Left colon (tissue), 2 donors: ENCODE measurements around the gene PBX3. TPM values are rescaled to one million over a fixed set of nuclear protein-coding genes. Genes with fewer than 3 reads are reported as not detected.

Experiments used
- ATAC-seq: fragments of 200-7000 bp; cut with Tn5 transposase; one replicate; pipeline ENCODE4 v1.9.1; 2020; ENCODE audit warnings: mild to moderate bottlenecking, moderate library complexity
- DNase-seq, 2 donors: peaks; one replicate each; pipeline ENCODE4 v3.0.0-alpha.2; 2020
- intact Hi-C, 2 donors: fragments of 100-400 bp; cut with DNase I in 1 of 2; cut with micrococcal nuclease in 1 of 2; formaldehyde crosslinking; loops; one replicate each; pipeline versions ENCODE4 v1.11.2 to v1.14.0; 2022; cut with DNase I, micrococcal nuclease
- total RNA-seq, 2 donors: library from RNA; stranded (reverse); fragmentation: NEBNext Ultra II Directional; extraction: Animal tissue kit (Norgen Biotek cat#: 25700); gene quantifications; one replicate each; pipeline ENCODE4 v1.2.1, GENCODE V29; 2021
- donor health status: DM: no; HTN: no; CAD: no.
- donor health status: DM: yes; HTN: yes; CAD: no.

PBX3 gene
- total RNA-seq, 2 donors from 2014 or later: 8.9 to 13.2 TPM

DNA sequence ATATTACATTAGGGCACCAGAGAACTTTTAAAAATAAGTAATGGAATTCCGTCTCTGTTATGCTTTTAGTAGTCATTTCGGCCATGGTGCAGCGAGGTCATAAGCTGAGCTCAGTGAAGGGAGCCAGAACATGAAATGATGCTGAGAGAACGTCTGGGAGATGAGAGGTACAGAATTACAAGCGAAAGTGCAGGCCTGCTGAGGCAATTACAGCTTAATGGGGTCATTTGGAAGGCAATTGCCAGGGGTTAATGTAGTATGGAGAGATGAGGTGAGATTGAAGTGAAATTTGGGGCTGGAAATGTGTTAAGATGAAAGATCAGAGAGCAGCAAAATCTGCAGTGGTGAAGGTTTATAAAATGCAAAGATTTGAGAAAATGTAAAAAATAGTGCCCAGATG, 96.5 kb downstream of the PBX3 start:
- intact Hi-C loops: no loop called here
- ATAC-seq: no peak
- DNase-seq: no peak

DNA sequence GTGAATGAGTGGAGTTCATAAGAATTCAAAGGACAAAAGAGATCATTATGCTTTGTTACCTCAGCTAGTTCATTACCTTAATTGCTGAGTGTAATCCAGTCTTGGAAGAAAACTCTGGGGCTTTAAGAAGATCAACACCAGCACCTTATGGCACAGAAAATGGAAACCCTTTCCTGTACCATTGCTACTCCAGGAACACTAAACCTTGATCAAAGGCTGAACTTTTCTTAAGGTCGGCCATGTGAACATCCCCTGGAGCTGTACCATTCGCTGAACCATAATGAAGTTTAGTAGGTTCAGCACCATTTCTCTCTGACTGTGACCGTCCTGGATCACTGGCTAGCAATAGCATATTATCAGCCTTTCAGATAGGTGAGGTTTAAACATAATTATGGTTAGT, 97.4 kb downstream of the PBX3 start:
- no peak for ATAC-seq
- intact Hi-C loops: no loop called here
- DNase-seq: no peak

GRCh38 chr9:125845271-125845808, 98.2 kb downstream of the PBX3 start:
- ATAC-seq (no peak), DNase-seq (no peak)
- intact Hi-C loops: no loop called here

- intact Hi-C loops: no loop called here
- ATAC-seq (no peak), DNase-seq (no peak)
Observed at GRCh38 chr9:125847735-125848134, 100.6 kb downstream of the PBX3 start.

DNA sequence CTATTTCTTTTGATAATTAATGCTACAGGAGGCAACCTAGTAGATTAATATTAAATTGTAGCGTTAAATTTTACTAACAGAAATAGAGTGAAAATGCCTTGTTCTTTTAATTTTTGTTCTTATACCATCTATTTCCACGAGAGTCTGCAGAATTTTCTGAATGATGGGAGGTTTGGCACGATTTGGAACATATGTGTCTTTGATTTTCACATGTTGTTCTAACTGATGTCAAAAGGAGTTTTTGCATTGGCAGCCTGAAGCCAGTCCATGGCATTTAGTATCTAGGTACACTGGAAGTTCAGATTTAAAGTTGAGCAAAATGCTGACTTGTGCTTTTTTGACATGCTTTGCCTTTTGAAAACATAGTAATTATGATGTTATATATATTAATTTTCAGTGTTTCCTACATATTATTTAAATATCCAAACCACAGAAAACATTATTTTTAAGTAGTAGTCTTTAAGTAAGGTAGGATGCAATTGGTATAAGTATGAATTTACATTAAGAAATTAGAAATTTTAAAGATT, 103.0 kb downstream of the PBX3 start:
- no peak for ATAC-seq
- intact Hi-C loops: no loop called here
- DNase-seq: no peak

- DNase-seq (no peak), ATAC-seq (no peak)
- intact Hi-C loops: no loop called here
Observed at GRCh38 chr9:125850763-125851162, 103.6 kb downstream of the PBX3 start.

GRCh38 chr9:125851979-125852378, 104.8 kb downstream of the PBX3 start:
- no peak for DNase-seq
- ATAC-seq: no peak
- intact Hi-C loops: no loop called here

DNA sequence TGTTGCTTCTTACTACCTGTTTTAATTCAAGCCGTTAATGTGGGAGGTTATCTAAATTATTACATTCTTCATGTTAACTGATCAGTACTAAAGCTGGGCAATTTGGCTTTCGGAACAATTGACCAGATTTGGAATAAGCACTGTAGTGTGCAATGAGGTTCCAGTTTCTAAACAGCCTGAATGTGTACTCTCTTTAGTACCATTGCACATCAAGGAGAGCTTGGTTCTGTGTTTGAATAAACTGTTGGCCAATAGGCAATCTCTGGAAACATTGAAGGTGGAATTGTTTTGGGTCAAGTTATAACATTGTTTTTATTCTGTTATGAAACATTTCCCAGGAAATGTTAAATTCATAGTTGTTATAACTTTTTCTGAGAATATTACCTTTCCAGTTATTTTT, 105.2 kb downstream of the PBX3 start:
- ATAC-seq (no peak), DNase-seq (no peak)
- intact Hi-C loops: no loop called here

DNA sequence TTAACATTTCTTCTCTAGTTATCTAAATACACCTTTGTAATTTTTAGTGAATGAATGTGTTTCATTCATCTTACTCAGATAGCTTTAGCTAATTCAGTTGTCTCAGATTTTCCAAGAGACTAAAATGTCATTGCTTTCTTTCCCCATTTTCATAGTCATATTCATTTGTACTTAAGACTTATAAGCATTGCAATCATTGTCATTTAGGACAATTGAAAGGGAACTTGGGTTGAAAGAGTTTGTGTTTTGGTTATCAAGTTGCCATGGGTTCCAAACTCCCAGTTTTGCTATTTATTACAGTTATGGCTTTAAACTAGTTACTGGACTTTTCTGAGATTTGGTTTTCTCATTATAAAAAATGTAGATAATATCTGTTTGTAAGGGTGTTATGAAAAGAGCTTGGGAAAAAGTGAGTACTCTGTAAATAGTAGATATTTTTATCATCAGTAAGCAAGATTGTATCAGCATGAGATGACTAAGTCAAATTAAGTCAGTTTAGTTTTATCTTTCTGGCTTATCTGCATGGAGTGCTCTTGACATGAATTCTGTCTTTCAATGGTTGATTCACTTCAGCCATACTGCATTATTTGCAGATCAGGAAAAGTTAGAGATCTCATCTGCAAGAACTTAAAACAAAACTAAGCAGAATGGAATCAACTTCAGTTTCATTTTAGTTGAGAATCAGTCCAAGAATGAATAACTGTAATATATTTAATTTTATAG, 107.5 kb downstream of the PBX3 start:
- no peak for ATAC-seq
- no peak for DNase-seq
- intact Hi-C loops: no loop called here

DNA sequence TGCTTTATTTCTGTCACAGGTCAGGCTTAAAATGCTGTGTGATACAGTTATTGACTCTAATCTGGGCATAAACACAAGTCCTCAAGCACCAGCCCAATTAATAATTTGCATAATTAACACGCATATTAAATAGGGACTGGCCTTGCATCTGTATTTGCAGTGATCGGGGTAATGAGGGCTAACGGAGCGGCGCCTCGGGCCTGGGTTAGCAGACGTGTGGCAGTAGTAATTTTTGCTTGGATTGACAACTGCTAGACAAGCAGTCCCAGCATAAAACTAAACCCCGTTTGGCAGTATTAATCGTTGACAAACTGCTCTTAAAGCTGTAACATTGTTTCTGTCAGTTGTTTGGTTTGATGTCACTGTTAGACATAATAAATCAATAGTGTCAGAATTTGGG, 109.2 kb downstream of the PBX3 start:
- ATAC-seq (no peak), DNase-seq (no peak)
- intact Hi-C loops: no loop called here

DNA sequence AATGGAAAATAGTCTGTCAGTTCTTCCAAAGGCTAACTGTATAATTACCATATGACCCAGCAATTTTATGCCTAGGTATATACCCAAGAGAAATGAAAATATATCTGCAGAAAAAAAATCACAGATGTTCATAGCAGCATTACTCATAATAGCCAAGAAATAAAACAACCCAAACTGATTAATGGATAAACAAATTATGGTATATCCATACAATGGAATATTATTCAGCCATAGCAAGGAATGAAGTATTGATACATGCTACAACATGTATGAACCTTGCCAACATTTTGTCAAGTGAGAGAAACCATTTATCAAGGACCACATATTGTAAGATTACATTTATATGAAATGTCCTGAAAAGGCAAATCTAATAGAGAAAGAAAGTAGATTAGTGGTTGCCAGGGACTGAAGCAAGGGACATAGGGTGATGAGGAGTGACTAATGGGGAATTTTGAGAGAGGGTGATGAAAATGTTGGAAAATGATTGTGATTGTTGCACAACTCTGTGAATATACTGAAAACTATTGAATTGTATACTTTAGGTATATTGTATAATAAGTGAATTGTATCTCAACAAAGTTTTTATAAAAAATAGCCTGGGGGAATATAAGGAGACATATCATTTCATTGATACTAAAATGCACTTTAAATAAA, 114.4 kb downstream of the PBX3 start:
- DNase-seq: no peak
- ATAC-seq: no peak
- intact Hi-C loops: no loop called here

DNA sequence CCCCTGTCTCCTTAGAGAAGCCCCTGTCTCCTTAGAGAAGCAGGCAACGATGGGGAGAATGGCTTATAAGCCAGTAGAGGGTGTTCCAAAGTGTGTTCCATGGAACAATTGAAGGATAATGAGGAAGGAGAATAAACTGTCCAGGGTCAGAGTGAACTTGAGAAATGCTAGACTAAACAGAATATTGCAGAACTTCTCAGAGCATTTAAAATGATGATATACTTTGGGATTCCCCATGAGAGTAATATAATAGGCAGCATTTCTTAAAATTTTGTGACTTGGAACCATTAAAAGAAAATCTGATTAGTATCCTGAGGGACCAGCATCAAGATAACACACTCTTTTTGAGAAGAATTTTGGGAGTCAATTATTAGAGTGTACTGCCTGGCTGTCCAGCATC, 116.8 kb downstream of the PBX3 start:
- DNase-seq: no peak
- intact Hi-C loops: no loop called here
- no peak for ATAC-seq

DNA sequence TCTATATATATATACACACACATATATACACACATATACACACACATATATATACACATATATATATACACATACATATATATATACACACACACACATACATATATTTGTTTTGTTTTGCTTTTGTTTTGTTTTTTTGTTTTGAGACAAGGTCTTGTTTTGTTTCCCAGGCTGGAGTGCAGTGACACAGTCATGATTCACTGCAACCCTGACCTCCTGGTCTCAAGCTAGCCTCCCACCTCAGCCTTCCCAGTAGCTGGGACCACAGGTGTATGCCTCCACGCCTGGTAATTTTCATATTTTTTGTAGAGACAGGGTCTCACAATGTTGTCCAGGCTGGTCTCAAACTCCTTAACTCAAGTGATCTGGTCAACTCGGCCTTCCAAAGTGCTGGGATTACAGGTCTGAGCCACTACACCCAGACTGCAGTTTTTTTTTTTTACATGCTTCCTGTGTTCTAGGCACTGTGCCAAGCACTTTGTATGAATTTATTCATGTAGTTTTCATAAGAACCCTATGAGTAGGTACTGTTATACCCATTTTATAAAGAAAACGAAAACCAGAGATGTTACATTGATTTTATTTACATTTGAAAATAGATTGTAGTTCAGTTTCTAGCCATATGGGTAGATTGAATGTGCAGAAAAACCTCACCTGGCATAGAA, 120.7 kb downstream of the PBX3 start:
- intact Hi-C loops: no loop called here
- ATAC-seq (no peak), DNase-seq (no peak)

DNA sequence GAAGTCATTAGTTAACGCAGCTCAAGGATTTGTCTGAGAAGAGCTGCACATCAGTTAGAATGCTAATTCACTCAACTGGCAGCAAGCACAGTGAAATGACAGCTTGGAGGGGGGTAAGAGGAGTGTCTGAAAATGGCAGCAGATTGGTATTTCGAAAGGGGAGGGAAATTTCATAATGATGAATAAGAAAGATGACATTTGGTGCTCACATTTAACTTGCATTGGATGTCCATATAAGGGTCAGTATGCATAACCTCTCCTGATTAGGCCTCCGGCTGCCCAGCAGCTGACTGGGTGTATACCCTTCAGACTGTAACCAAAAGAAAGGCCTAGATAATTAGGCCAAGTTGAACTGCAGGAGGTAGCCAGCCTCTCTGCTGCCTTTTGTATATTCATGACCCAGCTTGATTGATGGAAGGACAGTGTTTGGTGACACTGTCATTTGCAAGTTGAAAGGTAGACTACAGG, 131.0 kb downstream of the PBX3 start:
- intact Hi-C loops: no loop called here
- no peak for ATAC-seq
- no peak for DNase-seq

DNA sequence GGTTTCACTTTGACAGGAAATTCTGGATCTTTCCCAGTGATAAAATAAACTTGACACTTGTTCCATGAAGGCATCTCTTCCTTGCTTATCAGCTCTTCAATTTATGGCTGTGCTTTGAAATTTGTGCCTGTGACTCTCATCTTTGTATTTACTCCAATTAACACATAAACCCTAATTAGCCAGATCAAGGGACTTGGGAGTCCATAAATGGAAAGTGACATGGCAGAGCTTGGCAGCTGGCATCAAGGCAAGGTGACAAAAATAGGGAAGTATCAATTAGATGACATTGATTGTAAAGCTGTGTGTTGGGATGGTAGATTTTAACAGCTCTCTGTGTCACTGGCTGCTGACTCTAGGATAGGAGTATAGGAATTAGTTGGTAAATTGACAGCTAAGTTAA, 133.9 kb downstream of the PBX3 start:
- intact Hi-C loops: no loop called here
- ATAC-seq: no peak

DNA sequence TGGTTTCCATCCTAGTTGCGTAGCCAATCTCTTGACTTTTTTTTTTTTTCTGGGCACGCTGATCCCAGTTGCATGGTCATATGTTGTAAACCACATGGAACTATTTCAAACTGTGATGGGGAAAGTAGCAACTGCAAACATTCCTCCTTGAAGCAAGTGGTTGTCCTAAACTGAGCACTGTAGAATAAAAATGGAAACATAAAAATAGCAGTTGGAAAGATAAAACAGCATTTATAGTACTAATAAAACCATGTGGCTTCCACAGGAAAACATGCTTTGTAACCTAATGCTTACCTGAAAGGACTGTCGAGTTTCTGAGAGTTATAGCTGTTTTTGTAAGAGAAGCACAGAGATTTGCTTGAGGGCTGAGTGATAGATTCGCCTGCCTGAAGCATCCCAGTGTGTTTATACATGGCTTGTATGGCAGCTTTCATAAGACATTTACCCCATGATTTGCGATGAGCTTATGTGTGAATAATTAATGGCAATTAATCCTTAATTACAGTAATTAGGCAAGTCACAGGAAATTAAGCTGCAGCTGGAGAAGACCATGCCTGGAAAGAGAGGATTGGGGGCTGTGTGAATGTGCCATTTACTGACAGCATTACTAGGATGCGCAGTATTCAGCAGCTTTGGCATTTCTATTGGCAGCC, 136.5 kb downstream of the PBX3 start:
- DNase-seq: no peak
- intact Hi-C loops: no loop called here
- no peak for ATAC-seq

More for the DNA sequence above, 133.9 kb downstream of the PBX3 start:
- DNase-seq: no peak

- ATAC-seq (no peak), DNase-seq (no peak)
- intact Hi-C loops: no loop called here
Observed at GRCh38 chr9:125884218-125884595, 137.0 kb downstream of the PBX3 start.

DNA sequence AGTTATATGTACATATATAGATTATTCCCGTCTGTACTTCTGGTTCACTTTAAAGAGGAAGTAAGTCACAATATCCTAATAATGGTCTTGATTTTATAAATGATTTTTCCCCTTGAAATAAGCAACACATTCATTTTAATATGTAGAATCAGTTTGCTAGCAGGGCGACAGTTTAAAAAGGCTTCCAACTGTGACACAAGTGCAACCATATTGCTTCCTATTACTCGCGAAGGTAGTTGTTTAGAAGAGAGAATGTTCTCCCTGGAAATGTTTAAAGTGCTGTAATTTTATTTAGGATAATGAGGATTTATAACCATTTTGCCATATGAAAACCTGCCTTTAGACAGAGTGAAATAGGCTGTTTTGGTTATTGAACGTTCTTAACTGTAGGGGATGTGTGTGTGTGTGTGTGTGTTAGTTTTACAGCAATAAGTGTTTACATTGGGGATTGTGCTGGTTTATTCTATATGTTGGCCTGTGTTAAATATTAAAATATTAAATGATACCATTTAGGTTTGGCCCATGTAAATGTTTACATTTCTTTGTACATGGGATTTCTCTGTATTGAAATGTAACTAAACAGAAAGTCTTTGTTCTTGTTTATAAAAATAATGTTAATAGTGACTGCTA, 138.3 kb downstream of the PBX3 start:
- DNase-seq (no peak), ATAC-seq (no peak)
- intact Hi-C loops: no loop called here

- intact Hi-C loops: no loop called here
- DNase-seq (no peak), ATAC-seq (no peak)
Observed at GRCh38 chr9:125886365-125886764, 139.2 kb downstream of the PBX3 start.
